ENCODE measurements around the gene RBM44.
"Not testable (repeated sequence)": the region's sequence is repeated elsewhere in the genome, so short reads cannot be mapped to it uniquely, and the experiment has no call there.

Gene RBM44, protein sequence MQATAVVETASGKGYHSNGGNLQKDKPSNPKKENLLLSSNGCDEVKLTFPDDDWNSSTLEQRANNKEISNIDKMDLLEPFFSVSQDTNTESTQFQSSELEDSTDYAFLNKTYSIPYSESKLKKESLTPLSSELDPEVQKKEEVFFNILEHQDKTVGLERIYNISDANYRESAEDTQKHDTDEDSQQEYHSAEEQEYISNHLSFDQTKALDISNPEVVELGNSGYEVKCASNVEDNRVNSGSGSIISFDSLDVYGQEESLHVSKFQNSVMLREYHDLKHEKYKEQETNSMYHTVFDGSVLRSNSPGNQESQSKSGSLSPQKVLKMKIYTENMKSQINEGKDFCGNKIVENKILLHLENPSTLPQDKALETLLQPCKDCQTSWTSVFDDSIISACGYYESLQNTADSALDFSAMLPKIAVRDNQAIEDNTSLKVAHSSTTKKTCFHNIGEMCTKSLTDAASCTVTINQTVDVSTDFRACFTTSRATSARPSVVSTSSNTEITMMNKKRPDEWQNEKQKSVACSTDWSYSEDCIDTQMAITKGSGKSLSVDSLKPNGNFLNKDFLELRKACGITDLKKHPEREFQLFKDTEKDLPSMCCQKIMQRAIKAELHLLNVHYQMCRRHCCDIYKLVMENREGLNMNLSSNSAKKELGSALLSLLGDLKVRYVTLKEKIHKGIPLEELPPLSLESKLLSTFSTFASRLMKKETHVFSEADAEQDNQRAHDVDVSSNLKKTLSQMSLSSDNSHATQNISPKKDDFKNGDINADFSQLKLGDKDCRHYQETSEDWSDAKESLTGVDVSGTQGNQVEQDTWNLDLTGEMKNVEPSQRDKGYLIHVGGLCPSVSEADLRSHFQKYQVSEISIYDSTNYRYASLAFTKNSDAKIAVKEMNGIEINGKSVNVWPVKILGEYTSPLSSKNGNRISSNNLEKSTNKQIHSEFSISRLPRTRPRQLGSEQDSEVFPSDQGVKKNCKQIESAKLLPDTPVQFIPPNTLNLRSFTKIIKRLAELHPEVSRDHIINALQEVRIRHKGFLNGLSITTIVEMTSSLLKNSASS

DNA sequence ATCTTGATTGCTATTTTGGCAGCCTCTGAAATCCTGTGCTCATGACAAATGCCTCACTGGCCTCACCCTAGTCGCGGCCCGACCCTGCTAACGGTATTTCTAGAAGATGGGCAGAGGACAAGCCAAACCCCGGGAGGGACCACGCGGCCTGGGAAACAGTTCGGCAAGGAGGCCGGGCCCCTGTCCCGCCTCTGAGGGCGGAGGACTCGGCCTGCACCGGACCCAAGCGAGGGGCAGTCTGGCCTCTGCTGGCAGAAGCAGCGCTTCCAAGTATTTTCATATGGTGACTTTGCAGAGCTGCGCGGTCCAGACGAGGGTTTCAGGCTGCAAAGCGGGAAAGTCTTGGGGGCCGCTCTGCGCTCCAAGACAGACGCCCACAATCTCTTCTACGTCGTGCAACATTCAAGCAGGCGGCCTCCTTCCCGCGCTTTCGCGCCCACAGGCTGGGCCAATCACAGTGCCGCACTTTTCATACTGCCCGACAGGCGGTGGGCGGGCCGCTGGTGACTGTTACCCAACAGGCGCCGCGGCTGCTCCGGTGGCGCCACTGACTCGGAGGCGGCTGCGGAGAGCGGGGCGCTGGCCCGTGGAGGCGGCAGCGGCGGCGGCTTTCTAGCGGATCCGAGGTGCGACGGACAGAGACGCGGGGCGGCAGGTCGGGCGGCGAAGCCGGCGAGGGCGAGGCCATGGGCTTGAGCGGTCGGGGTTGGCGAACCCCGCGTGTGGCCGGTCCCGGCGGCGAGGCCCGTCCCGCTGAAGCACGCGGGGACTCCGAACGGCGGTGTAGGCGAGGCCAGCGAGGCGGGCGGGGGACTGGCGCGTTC is at the start of gene RBM44:
TSS of gene RBM44 (plus strand) at position 544 of the 824 bp plus-strand sequence. CDS start 14,831 bp downstream, outside the sequence.
- no peak for DNase-seq (ENCODE audit: low read depth in 2 of 2)

GRCh38 chr2:237749002-237749401 is 49.6 kb upstream of the RBM44 start:
- DNase-seq (ENCODE audit: low read depth in 2 of 2) = no peak

DNA sequence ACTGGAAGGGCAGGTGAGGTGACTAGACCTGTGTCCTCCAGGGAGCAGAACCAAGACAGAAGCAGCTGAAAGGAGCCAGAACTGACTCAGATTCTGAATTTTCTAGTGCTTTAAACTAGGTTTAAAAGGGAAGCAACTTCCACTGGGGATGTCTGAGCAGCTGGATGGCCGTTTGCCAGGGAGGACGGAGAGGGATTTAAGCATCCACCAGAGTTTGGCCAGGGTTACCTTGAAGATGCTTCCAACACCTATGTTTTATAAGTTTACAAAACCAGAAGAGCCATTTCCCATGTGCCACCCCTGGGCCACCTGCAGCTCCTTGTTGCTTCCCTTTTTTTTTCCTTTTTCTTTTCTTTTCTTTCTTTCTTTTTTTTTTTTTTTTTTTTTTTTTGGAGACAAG is 48.6 kb upstream of the RBM44 start:
- DNase-seq (ENCODE audit: low read depth in 2 of 2) = no peak

- DNase-seq (ENCODE audit: low read depth in 2 of 2) = not testable (repeated sequence)
These were observed 48.1 kb upstream of the RBM44 start for GRCh38 chr2:237750441-237750840.

- peak; percentile 17 to 23 for DNase-seq (ENCODE audit: low read depth in 2 of 2)
These were observed 45.8 kb upstream of the RBM44 start for GRCh38 chr2:237752761-237753165.

DNA sequence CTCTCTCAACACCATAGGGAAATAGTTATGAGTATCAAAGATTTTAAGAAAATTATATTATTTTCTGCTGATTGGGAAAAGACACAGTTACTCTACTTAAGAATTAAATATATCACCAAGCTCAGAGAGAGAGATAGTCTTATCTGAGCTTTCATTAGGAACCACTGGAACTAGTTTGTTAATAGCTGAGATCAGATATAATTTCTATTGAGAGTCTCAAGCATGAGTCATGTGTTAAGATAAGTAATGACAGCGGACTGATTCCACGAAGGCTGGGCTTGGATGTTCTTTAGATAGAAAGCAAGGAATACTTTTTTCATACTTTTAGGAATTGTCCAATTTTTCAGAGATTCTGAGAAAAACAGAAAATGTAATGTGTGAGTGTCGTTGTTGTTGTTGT is 44.4 kb upstream of the RBM44 start:
- no peak for DNase-seq (ENCODE audit: low read depth in 2 of 2)

DNA sequence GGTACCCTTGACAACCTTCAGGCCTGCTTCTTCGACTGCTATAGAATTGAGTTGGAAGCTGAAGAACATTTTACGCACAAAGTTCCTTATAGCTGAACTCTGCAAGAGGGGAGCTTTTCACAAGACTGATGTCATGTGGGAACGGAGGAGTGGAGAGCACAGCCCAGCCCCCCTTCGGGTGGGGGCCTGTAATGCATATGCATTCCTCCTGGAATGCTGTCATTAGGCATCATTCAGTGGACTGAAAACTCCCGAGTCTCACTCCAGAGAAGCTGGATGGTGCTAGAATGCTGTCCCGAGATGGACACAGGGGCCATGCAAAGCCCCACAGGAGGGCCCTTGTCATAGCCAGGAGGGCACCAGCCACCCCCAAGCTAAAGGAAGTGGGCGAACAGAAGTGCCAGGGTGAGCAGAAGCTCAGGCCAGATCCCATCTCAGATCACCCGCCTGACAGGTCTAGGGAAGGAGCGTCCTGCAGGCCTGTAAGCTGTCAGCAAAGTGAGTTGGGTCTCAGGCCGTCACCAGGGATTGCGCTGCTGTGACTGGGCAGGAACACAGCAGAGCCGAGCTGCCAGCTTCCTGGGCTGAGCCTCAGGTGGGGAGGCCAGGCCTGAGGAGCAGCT is 43.8 kb upstream of the RBM44 start:
- DNase-seq (ENCODE audit: low read depth in 2 of 2) = no peak

DNA sequence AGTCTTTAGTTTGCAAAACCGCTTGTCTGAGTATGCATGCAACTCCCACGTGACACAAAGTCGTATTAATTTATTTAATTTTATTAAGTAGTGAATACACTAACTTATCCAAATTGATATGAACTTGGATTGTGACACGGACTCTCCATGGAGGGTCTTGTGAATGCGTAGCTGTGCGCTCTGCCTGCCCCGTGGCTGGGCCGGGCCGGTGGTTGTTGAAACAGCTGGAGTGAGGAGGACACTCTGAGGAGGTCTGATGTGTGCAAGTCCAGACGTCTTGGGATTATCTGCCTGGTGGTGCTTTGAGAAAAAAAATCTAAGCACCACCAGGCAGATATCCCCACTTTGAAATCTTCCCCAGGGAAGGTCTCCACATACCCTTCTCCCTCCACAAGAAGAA is 41.0 kb upstream of the RBM44 start:
- no peak for DNase-seq (ENCODE audit: low read depth in 2 of 2)

GRCh38 chr2:237758185-237758584 is 40.4 kb upstream of the RBM44 start:
- no peak for DNase-seq (ENCODE audit: low read depth in 2 of 2)

- no peak for DNase-seq (ENCODE audit: low read depth in 2 of 2)
These were observed 39.4 kb upstream of the RBM44 start for GRCh38 chr2:237759176-237759575.

- DNase-seq (ENCODE audit: low read depth in 2 of 2) = no peak
These were observed 37.8 kb upstream of the RBM44 start for GRCh38 chr2:237760506-237761502.

GRCh38 chr2:237762291-237763182 is 36.0 kb upstream of the RBM44 start:
- not testable (repeated sequence) for DNase-seq (ENCODE audit: low read depth in 2 of 2)

- DNase-seq (ENCODE audit: low read depth in 2 of 2) = no peak
These were observed 34.8 kb upstream of the RBM44 start for GRCh38 chr2:237763812-237764211.

- DNase-seq (ENCODE audit: low read depth in 2 of 2) = not testable (repeated sequence)
These were observed 33.5 kb upstream of the RBM44 start for GRCh38 chr2:237765122-237765521.

DNA sequence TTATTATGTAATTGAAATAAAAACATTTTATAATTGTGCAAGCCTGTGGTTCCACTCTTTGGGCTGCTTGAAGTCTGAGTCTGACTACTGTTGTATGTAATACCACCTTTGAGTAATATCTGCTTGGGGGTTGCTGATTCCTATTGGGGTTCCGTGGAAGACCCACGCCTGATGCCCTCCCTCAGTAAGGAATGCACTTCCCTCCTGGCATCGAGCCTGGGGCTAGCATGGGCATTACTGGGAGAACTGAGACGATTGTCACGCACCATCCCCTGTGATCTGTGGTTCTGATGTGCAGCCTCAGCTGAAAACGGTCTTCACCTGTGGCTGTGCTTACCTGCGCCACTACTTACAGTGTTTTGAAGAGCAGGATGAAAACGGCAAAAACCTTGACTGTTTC is 32.7 kb upstream of the RBM44 start:
- DNase-seq (ENCODE audit: low read depth in 2 of 2) = no peak

DNA sequence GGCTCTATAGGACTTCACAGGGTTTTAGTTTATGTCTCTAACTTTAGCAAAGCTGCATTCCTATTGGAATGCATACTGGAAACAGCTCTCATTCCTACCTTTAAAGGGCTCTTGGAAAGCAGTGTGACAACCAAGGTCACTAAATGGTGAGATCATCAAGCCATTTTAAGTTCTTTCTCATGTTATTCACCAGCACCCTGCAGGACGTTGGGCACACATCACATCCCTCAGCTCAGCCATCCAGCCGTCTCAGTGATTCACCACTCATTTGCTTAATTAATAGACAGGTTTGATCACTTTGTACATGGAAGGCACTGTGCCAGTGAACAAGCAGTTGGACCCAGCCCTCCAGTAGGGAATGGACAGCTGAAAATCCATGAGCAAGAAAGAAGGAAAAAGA is 32.2 kb upstream of the RBM44 start:
- no peak for DNase-seq (ENCODE audit: low read depth in 2 of 2)

- DNase-seq (ENCODE audit: low read depth in 2 of 2) = no peak
These were observed 26.1 kb upstream of the RBM44 start for GRCh38 chr2:237772513-237772912.

DNA sequence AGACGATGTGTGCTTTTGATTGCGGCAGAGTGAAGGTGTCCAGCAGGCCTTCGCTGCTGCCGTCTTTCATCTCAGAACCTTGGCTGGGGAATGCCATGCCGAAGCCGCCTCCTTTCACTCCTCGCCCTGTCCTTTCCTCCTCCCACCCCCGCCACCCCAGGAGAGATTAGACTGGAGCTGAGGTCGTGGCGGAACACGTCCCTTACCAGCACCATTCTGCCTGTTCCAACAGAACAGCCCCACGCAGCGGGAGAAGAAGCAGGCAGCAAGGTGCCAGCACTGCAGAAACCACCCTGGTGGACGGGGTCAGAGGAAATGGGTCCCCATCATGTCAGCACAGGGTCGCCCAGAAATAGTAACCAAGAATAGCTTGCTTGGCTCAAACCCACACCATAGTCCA is 24.8 kb upstream of the RBM44 start:
- no peak for DNase-seq (ENCODE audit: low read depth in 2 of 2)
